ENCODE measurements around the gene AFF3. TPM values are rescaled to one million over a fixed set of nuclear protein-coding genes. Genes with fewer than 3 reads are reported as not detected.

Gene AFF3
- total RNA-seq, 1 experiment from 2014 or later, result 0.05 TPM

DNA sequence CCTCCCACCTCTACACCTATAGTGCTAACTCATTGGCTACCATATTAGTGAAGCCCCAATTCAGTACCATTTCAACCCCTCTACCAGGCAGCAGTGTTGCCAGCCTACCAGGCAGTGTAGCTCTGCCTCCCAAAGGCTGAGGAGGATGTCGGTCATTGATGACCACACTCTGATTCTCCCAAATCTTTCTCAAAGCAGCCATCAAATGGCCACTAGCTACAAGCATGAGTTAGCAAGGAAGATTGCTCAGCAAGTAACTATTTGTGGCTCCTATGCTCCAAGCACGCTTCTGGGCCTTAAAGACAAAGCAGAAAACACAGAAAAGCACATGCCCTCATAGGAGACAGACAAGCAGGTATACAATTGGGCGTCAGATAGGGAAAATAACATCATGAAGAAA lies 42.7 kb upstream of the AFF3 start:
- CTCF ChIA-PET, result no interaction called here
- Mint-ChIP-seq H3K9me3 (ENCODE audit: unreplicated experiment) (no peaks in the 10 kb centered on the region), H3K27me3 (ENCODE audit: insufficient read depth, unreplicated experiment) (peaks cover 15% of the 10 kb centered on the region), H3K27ac (ENCODE audit: unreplicated experiment) (no peak overlapping the region), H3K4me1 (ENCODE audit: low read depth, unreplicated experiment) (no peaks in the 10 kb centered on the region), H3K4me3 (ENCODE audit: unreplicated experiment) (no peak overlapping the region), H3K36me3 (ENCODE audit: insufficient read depth, unreplicated experiment) (no peaks in the 10 kb centered on the region)
- TF ChIP-seq, protein P1, sequence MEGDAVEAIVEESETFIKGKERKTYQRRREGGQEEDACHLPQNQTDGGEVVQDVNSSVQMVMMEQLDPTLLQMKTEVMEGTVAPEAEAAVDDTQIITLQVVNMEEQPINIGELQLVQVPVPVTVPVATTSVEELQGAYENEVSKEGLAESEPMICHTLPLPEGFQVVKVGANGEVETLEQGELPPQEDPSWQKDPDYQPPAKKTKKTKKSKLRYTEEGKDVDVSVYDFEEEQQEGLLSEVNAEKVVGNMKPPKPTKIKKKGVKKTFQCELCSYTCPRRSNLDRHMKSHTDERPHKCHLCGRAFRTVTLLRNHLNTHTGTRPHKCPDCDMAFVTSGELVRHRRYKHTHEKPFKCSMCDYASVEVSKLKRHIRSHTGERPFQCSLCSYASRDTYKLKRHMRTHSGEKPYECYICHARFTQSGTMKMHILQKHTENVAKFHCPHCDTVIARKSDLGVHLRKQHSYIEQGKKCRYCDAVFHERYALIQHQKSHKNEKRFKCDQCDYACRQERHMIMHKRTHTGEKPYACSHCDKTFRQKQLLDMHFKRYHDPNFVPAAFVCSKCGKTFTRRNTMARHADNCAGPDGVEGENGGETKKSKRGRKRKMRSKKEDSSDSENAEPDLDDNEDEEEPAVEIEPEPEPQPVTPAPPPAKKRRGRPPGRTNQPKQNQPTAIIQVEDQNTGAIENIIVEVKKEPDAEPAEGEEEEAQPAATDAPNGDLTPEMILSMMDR (IDR thresholded peaks at IDR 0.05; ENCODE audit: insufficient read depth in 1 of 2, low read depth in 1 of 2, low read length in 1 of 2, severe bottlenecking in 1 of 2, unreplicated experiment in 1 of 2), result no peak
- Histone ChIP-seq H3K36me3 (ENCODE audit: control insufficient read depth, insufficient read depth, low read length) (no peaks in the 10 kb centered on the region), H3K9me3 (no peaks in the 10 kb centered on the region), H3K4me1 (no peaks in the 10 kb centered on the region), H3K4me3 (ENCODE audit: low read depth, low read length) (no peak overlapping the region), H3K27me3 (replicated peaks; ENCODE audit: control insufficient read depth, insufficient read depth, low read length) (no peaks in the 10 kb centered on the region)
- no TSS peak for BruUV-seq (replicated peaks)
- intact Hi-C loops (cut with micrococcal nuclease; ENCODE audit: unreplicated experiment), result no loop called here
- POLR2A ChIA-PET, result no interaction called here
- DNase-seq, result no peak

DNA sequence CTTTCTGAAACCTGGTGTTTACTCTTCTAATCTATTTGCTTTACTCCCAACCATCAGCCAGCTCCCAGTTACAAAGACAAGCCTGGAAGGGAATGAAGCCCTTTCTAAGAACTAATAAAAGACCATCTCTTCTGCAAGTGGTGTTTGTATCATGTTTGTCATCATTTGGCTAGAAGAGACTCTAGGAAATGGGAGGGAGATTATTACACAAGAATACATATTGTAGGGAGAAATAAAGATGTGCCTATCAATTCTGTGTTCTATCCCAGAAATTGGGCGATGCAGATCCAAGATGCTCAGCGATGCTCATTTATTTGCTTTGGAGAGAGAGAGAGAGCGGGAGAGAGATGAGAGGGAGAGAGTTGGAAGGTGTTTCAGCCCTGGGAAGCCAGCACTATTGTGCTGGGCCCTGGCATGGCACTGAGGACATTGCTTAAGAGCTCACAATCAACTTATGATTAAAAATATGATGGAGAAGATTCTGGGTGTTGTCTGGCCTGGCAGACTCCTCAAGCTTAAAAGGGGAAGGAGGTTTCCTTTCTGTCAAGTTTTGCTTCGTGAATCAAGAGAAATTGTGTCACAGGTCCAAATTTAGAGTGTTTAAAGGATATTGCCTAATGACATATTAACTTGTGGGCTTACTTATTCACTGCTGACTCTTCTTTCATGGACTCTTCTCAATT lies 41.8 kb upstream of the AFF3 start:
- peaks cover 15% of the 10 kb centered on the region for H3K27me3 Mint-ChIP-seq (ENCODE audit: insufficient read depth, unreplicated experiment)
- POLR2A ChIA-PET, result no interaction called here
- Histone ChIP-seq H3K4me1 (no peaks in the 10 kb centered on the region), H3K36me3 (ENCODE audit: control insufficient read depth, insufficient read depth, low read length) (no peaks in the 10 kb centered on the region), H3K4me3 (ENCODE audit: low read depth, low read length) (no peak overlapping the region), H3K27me3 (replicated peaks; ENCODE audit: control insufficient read depth, insufficient read depth, low read length) (no peaks in the 10 kb centered on the region), H3K9me3 (no peaks in the 10 kb centered on the region)
- DNase-seq, result no peak
- CTCF ChIA-PET, result no interaction called here
- H3K9me3 Mint-ChIP-seq (ENCODE audit: unreplicated experiment), result no peaks in the 10 kb centered on the region
- TF ChIP-seq, protein P1 (IDR thresholded peaks at IDR 0.05; ENCODE audit: insufficient read depth in 1 of 2, low read depth in 1 of 2, low read length in 1 of 2, severe bottlenecking in 1 of 2, unreplicated experiment in 1 of 2), result no peak
- H3K36me3 Mint-ChIP-seq (ENCODE audit: insufficient read depth, unreplicated experiment), result no peaks in the 10 kb centered on the region
- no peak overlapping the region for H3K4me3 Mint-ChIP-seq (ENCODE audit: unreplicated experiment)
- intact Hi-C loops (cut with micrococcal nuclease; ENCODE audit: unreplicated experiment), result no loop called here
- no peak overlapping the region for H3K27ac Mint-ChIP-seq (ENCODE audit: unreplicated experiment)
- no peaks in the 10 kb centered on the region for H3K4me1 Mint-ChIP-seq (ENCODE audit: low read depth, unreplicated experiment)
- BruUV-seq (replicated peaks), result no TSS peak

DNA sequence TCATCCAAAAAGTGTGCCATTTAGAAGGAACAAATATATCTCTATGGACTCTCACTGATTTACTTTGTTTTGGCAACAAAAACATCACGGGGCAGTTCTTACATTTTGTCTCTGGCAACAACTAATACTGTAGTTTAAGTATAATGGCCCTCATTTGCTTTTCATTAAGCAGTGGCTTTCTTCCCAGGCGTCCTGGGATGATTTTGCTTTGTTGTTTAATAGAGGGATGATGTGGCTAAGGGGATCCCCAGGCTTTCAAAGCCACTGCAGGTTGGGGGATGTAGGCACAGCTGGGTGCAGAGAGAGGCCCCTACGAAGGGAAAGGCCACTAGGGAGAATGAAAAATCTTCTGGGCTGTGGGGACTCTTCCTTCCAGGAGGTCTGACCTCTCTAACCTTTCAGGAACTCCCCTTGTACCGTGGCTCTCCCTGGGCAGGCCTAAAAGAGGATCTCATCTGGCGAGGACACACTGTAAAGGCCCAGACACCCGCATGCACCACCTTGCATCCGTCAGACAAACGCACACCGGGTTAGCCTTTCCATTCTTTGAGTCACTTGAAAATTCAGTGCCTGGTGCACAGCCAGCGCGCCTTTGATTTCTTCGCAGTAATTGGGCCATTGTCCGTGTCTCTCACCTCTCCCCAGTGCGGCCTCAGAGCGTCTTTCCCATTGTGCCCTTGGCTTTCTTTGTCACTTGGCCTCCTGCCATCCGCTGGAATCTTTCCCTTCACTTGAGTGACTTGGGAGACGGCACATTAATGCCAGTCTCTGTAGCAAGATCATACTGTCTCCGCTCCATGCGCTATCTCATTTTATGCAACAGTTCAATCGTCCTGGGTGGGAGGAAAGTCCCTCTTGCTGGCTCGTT lies 40.3 kb upstream of the AFF3 start:
- Mint-ChIP-seq H3K27me3 (ENCODE audit: insufficient read depth, unreplicated experiment) (peaks cover 15% of the 10 kb centered on the region), H3K4me3 (ENCODE audit: unreplicated experiment) (no peak overlapping the region), H3K4me1 (ENCODE audit: low read depth, unreplicated experiment) (no peaks in the 10 kb centered on the region), H3K9me3 (ENCODE audit: unreplicated experiment) (no peaks in the 10 kb centered on the region), H3K27ac (ENCODE audit: unreplicated experiment) (no peak overlapping the region), H3K36me3 (ENCODE audit: insufficient read depth, unreplicated experiment) (no peaks in the 10 kb centered on the region)
- intact Hi-C loops (cut with micrococcal nuclease; ENCODE audit: unreplicated experiment), result no loop called here
- no peaks in the 10 kb centered on the region for H3K4me1 ChIP-seq
- no peak for DNase-seq
- H3K27me3 ChIP-seq (replicated peaks; ENCODE audit: control insufficient read depth, insufficient read depth, low read length), result no peaks in the 10 kb centered on the region
- POLR2A ChIA-PET, result no interaction called here
- H3K36me3 ChIP-seq (ENCODE audit: control insufficient read depth, insufficient read depth, low read length), result no peaks in the 10 kb centered on the region
- no peaks in the 10 kb centered on the region for H3K9me3 ChIP-seq
- CTCF ChIA-PET, result no interaction called here
- TF ChIP-seq, protein P1 (IDR thresholded peaks at IDR 0.05; ENCODE audit: insufficient read depth in 1 of 2, low read depth in 1 of 2, low read length in 1 of 2, severe bottlenecking in 1 of 2, unreplicated experiment in 1 of 2), result no peak
- H3K4me3 ChIP-seq (ENCODE audit: low read depth, low read length), result no peak overlapping the region
- BruUV-seq (replicated peaks), result no TSS peak
